ENCODE data around the gene TP53BP2.
"Not testable (repeated sequence)": the region's sequence is repeated elsewhere in the genome, so short reads cannot be mapped to it uniquely, and the experiment has no call there.

TP53BP2 gene

GRCh38 chr1:223739366-223740037 lies 106.2 kb downstream of the TP53BP2 start:
- no peak for DNase-seq (ENCODE audit: low read depth)

- no peak for DNase-seq (ENCODE audit: low read depth)
Observed at GRCh38 chr1:223738465-223739365, 107.0 kb downstream of the TP53BP2 start.

- DNase-seq (ENCODE audit: low read depth): no peak
Observed at GRCh38 chr1:223737342-223737741, 108.4 kb downstream of the TP53BP2 start.

DNA sequence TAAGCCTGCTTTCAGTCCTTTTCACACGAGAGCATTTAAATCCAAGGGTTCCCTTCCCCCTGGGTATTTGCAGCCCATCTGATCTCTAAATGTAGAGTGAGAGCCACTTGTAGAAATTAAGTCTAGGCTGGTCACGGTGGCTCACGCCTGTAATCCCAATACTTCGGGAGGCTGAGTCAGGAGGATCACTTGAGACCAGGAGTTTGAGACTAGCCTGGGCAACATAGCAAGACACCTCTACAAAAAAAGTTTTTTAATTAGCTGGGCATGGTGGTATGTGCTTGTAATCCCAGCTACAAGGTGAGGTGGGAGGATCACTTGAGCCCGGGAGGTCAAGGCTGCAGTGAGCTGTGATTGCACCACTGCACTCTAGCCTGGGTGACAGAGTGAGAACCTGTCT lies 109.1 kb downstream of the TP53BP2 start:
- DNase-seq (ENCODE audit: low read depth): not testable (repeated sequence)

- no peak for DNase-seq (ENCODE audit: low read depth)
Observed at GRCh38 chr1:223733898-223734852, 111.6 kb downstream of the TP53BP2 start.

DNA sequence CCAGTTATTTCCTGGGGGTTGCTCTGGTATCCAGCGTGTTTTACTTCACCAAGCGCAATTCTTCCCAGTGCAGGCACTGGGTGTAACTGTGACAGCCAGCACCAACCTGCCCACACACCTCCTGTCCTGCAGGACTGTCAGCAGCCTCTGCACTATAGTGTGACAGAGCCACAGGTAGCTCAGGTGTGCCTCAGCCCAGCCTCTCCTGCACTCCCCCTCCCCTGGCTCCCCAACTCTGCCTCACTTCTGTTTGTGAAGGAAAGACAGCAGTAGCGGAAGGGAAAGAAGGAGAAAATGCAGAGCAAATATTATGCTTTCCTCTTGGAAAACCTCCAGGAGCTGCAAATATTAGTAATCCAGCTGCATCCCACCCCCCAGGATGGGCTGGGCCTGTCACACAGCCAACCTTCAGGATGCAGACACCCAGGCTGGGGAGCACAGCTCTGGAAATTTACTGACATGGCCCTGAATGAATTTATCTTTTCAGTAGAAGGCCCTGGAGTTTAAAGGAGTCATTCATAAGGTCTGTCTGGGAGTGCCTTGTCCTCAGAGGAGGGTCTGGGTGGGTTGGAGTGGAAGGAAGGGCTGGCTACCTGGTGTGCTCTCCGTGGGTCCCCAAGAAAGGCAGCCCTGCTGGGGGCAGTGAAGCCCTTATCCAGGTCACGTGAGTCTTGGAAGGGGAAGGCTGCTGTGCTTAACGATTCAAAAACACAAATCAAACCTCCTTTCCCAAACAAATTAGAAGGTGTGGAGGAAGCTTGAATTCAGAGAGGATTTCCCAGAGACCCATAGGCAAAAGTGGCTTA lies 112.6 kb downstream of the TP53BP2 start:
- no peak for DNase-seq (ENCODE audit: low read depth)

DNA sequence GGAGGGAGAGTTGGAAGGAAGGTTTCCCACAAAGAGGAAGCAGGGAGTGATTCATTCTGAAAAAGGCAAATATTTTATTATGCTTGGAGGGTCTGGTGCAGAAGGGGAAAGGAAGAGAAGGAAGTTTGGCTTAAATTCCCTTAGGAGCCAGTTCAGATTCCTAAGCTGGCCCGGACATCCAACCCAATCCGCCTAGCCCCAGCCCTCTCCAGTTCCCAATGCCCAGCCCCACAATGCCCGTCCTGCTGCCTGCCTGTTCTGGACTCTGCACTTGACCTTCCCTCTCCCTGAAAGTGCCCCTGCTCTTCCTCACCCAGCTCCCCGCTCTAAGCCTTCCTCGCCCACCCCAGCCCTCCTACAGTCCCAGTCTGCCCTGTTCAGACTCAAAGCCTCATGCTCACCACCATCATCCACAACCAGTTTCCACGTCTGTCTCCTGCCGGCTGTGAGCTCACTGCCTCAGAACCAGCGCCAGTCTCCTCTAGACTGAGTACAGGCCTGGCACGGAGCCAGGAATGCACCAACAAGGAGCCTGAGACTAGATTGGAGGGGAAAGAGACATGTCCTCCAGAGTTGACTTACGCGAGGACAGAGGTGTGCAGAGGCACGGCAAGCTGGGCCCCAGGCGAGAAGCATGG lies 114.5 kb downstream of the TP53BP2 start:
- no peak for DNase-seq (ENCODE audit: low read depth)

- no peak for DNase-seq (ENCODE audit: low read depth)
Observed at GRCh38 chr1:223730479-223731132, 115.1 kb downstream of the TP53BP2 start.

- no peak for DNase-seq (ENCODE audit: low read depth)
Observed at GRCh38 chr1:223729906-223730305, 115.8 kb downstream of the TP53BP2 start.
